NCI-H774 (cell line): Measurements from ENCODE around the gene FOXD4L4.
"Not testable (repeated sequence)": the region's sequence is repeated elsewhere in the genome, so short reads cannot be mapped to it uniquely, and the experiment has no call there.

Experiments
- DNase-seq: peaks from one replicate; lab custom pipeline; 2025; lab: John Stamatoyannopoulos, UW

The FOXD4L4 gene

DNA sequence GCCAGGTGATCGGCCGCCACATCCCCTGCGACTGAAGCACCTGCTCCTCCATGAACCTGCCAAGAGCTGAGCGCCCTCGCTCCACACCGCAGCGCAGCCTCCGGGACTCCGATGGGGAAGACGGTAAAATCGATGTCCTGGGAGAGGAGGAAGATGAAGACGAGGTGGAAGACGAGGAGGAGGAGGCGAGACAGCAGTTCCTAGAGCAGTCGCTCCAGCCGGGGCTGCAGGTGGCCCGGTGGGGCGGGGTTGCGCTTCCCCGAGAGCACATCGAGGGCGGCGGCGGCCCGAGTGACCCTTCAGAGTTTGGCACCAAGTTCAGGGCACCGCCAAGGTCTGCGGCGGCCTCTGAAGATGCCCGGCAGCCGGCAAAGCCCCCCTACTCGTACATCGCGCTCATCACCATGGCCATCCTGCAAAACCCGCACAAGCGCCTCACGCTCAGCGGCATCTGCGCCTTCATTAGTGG, at the start of gene FOXD4L4:
FOXD4L4 (plus strand) TSS at position 51 of the 469 bp plus-strand sequence; CDS start at position 51, 0 bp downstream.
- DNase-seq = not testable (repeated sequence)

- DNase-seq = not testable (repeated sequence)
Measured at GRCh38 chr9:65703550-65703949, 33.4 kb upstream of the FOXD4L4 start.

GRCh38 chr9:65714445-65714844, 22.5 kb upstream of the FOXD4L4 start:
- not testable (repeated sequence) for DNase-seq

- DNase-seq = not testable (repeated sequence)
Measured at GRCh38 chr9:65738133-65738532, 1.2 kb downstream of the FOXD4L4 start.
